SU-DHL-6 (cell line): Measurements from ENCODE around the gene ACER3.

Source experiments
- H2AFZ ChIP-seq: fragments of 200-600 bp; sonication (generic); 2 replicates; pipeline ENCODE4 v1.6.1; 2014; ENCODE audit warnings: low read depth, mild to moderate bottlenecking, moderate library complexity, mixed read lengths, antibody characterized with exemption, low read length; ENCODE audit not compliant: severe bottlenecking
- H3F3A ChIP-seq: fragments of 200-600 bp; shearing (Covaris generic); 2 replicates; pipeline ENCODE4 v1.6.0; 2016; ENCODE audit warnings: antibody characterized with exemption, mild to moderate bottlenecking; ENCODE audit not compliant: insufficient read depth
- H3K27ac ChIP-seq: fragments of 200-600 bp; sonication (generic); 2 replicates; pipeline ENCODE4 v1.5.1; 2016; ENCODE audit warnings: low read depth, mild to moderate bottlenecking, low read length, moderate library complexity, mixed read lengths
- H3K27me3 ChIP-seq: fragments of 200-600 bp; sonication (generic), shearing (Covaris generic); 2 replicates; pipeline ENCODE4 v1.6.0; 2014; ENCODE audit warnings: mild to moderate bottlenecking, low read length
- H3K36me3 ChIP-seq: fragments of 200-600 bp; sonication (generic); 2 replicates; pipeline ENCODE4 v1.6.1; 2014; ENCODE audit warnings: mild to moderate bottlenecking, low read length, mixed read lengths
- H3K4me2 ChIP-seq: fragments of 300-600, 200-600 bp; shearing (Covaris generic), sonication (generic); 2 replicates; pipeline ENCODE4 v1.6.0; 2014; ENCODE audit warnings: low read length, low read depth, mild to moderate bottlenecking; ENCODE audit not compliant: poor library complexity, severe bottlenecking
- H3K4me3 ChIP-seq: fragments of 200-600 bp; sonication (generic); 2 replicates; pipeline ENCODE4 v1.5.1; 2014; ENCODE audit warnings: antibody characterized with exemption, low read length, mild to moderate bottlenecking, mixed read lengths; ENCODE audit not compliant: insufficient read depth, poor library complexity, severe bottlenecking
- H3K79me2 ChIP-seq: fragments of 200-600 bp; sonication (generic); 2 replicates; pipeline ENCODE4 v1.6.1; 2014; ENCODE audit warnings: mild to moderate bottlenecking, low read length, moderate library complexity; ENCODE audit not compliant: insufficient read depth
- H3K9ac ChIP-seq: fragments of 200-600 bp; sonication (generic); 2 replicates; pipeline ENCODE4 v1.7.0; 2014; ENCODE audit warnings: mild to moderate bottlenecking, low read length
- H3K9me2 ChIP-seq: fragments of 200-600 bp; sonication (generic); replicated peaks from 2 replicates; pipeline ENCODE4 v1.6.1; 2014; ENCODE audit warnings: low read length; ENCODE audit not compliant: insufficient read depth
- H3K9me3 ChIP-seq: fragments of 200-600 bp; sonication (generic); 2 replicates; pipeline ENCODE4 v1.6.1; 2014; ENCODE audit warnings: low read length, mixed read lengths; ENCODE audit not compliant: insufficient read depth
- H4K20me1 ChIP-seq: fragments of 200-600 bp; sonication (generic); 2 replicates; pipeline ENCODE4 v1.6.1; 2014; ENCODE audit warnings: low read depth, mild to moderate bottlenecking, antibody characterized with exemption, low read length, moderate library complexity, mixed read lengths
- CTCF ChIP-seq: fragments of 200-600 bp; sonication (generic); IDR thresholded peaks from one replicate; pipeline ENCODE4 v1.5.1; 2017; ENCODE audit warnings: antibody characterized with exemption, mild to moderate bottlenecking, low read length, moderate library complexity; ENCODE audit not compliant: insufficient read depth, poor library complexity, severe bottlenecking
- EZH2phosphoT487 ChIP-seq: fragments of 200-600 bp; sonication (generic), shearing (Covaris generic); conservative IDR thresholded peaks from 2 replicates; pipeline ENCODE4 v1.6.1; 2018; ENCODE audit warnings: mild to moderate bottlenecking, antibody characterized with exemption, low read length, moderate library complexity, mixed read lengths

ACER3 gene

DNA sequence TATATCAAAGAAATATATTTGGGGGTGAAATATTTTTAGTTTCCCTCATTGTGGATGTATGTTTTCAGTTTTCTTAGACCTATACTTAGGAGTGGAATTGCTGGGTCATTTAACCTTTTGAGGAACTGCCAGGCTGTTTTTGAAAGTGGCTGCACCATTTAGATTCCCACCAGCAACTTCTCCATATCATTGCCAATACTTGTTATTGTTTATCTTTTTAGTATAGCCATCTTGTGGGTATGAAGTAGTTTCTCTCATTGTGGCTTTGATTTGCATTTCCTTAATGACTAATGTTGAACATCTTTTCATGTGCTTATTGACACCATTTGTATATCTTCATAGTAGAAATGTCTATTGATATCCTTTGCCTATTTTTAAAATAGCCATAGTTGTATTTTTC is 111.3 kb downstream of the ACER3 start:
- no peaks in the 10 kb centered on the region for H3F3A ChIP-seq
- no peak overlapping the region for H3K4me2 ChIP-seq
- H4K20me1 ChIP-seq, result no peaks in the 10 kb centered on the region
- no peak overlapping the region for H3K4me3 ChIP-seq
- H2AFZ ChIP-seq, result no peak overlapping the region
- TF ChIP-seq CTCF (no peak), EZH2phosphoT487 (no peak)
- no peaks in the 10 kb centered on the region for H3K79me2 ChIP-seq
- no peaks in the 10 kb centered on the region for H3K9me3 ChIP-seq
- H3K27me3 ChIP-seq, result no peaks in the 10 kb centered on the region
- H3K36me3 ChIP-seq, result no peaks in the 10 kb centered on the region
- no peak overlapping the region for H3K9ac ChIP-seq
- H3K27ac ChIP-seq, result no peak overlapping the region
- H3K9me2 ChIP-seq, result no peaks in the 10 kb centered on the region

- peaks cover 12% of the 10 kb centered on the region; the same call in 1 of the 2 replicates for H3K9me3 ChIP-seq
These were observed 113.6 kb downstream of the ACER3 start for GRCh38 chr11:76974179-76974891.

DNA sequence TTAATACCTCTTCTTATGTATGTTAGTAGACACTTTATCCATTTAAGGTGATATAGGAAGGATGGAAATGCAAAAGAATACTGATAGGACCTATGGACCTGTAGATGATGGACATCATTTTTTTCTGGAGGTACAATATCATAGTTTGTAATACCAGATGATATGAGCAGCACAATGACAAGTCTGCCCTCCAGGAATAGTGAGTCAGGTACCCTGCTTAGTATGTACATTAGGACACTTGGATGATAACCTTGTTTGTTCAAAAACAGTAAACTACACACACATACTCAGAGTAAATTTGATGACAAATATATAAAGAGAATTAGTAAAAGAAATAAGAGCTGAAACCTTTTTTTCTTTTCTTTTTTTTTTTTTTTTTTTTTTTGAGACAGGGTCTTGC is 114.8 kb downstream of the ACER3 start:
- Histone ChIP-seq H3F3A (no peaks in the 10 kb centered on the region), H4K20me1 (no peaks in the 10 kb centered on the region), H3K36me3 (no peaks in the 10 kb centered on the region), H3K27ac (no peak overlapping the region), H3K9ac (no peak overlapping the region), H3K9me2 (no peaks in the 10 kb centered on the region), H3K9me3 (peaks cover 12% of the 10 kb centered on the region; the same call in 1 of the 2 replicates), H3K4me3 (no peak overlapping the region), H3K79me2 (no peaks in the 10 kb centered on the region), H3K27me3 (no peaks in the 10 kb centered on the region), H2AFZ (no peak overlapping the region), H3K4me2 (no peak overlapping the region)
- no peak for TF ChIP-seq EZH2phosphoT487
- no peak for TF ChIP-seq CTCF

More at GRCh38 chr11:76974179-76974891, 113.6 kb downstream of the ACER3 start:
- H3K27ac ChIP-seq, result no peak overlapping the region
- H3K4me2 ChIP-seq, result no peak overlapping the region
- no peaks in the 10 kb centered on the region for H3K79me2 ChIP-seq
- no peaks in the 10 kb centered on the region for H3F3A ChIP-seq
- H4K20me1 ChIP-seq, result no peaks in the 10 kb centered on the region
- H3K4me3 ChIP-seq, result no peak overlapping the region
- no peaks in the 10 kb centered on the region for H3K9me2 ChIP-seq
- H3K27me3 ChIP-seq, result no peaks in the 10 kb centered on the region
- H3K36me3 ChIP-seq, result no peaks in the 10 kb centered on the region
- TF ChIP-seq CTCF (no peak), EZH2phosphoT487 (no peak)
- no peak overlapping the region for H2AFZ ChIP-seq
- no peak overlapping the region for H3K9ac ChIP-seq
